ENCODE results near the gene DNA2.

DNA2 gene

DNA sequence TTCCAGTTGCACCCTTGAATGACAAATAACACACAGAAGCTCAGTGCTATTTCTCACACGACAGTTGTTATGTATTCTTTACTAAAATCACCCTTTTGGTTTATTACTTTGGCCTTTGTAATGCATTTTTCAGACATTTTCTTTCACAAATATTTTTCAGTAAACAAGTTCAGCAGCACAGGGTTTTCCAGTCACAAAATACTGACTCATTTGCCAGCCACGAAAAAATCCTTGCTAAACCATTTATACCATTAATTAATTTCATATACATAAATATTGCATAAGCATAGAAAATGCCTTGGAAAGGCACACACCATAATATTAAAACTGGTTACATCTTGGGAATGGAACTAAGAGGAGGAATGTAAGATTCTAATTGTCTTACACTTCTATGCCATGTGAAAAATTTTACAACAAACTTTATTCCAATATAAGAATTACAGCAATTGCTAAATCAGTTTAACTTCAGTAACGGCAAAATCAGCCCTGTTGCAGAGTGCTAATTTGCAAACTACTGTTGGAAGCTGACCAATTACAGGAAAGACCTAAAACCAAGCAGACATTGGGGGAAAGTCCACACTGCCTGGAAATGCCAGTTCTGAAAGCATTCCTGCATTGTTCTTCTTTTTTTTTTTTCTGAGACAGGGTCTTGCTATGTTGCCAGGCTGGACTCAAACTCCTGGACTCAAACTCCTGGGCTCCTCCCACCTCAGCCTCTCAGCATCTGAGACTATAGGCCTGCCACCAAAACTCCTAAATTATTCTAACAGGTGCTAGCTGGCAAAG lies 107.5 kb downstream of the DNA2 start:
- DNase-seq (ENCODE audit: low read depth): peak; percentile 21
